GM19351 (cell line): Measurements from ENCODE around the gene MIOX.
"Not testable (repeated sequence)": the region's sequence is repeated elsewhere in the genome, so short reads cannot be mapped to it uniquely, and the experiment has no call there.

Experiments
- ATAC-seq: cut with Tn5 transposase; IDR thresholded peaks from one replicate; pipeline ENCODE4 v1.9.1; 2021; ENCODE audit warnings: mild to moderate bottlenecking, moderate library complexity; ENCODE audit not compliant: unreplicated experiment

Gene MIOX

GRCh38 chr22:50527921-50528681 is 41.4 kb downstream of the MIOX start:
- no peak for ATAC-seq

GRCh38 chr22:50528682-50529415 is 42.2 kb downstream of the MIOX start:
- no peak for ATAC-seq

- no peak for ATAC-seq
These were observed 42.8 kb downstream of the MIOX start for GRCh38 chr22:50529416-50529896.

GRCh38 chr22:50529897-50530579 is 43.4 kb downstream of the MIOX start, which contains the start of gene TYMP:
TSS of gene TYMP (minus strand) at chr22:50530012. CDS start at chr22:50529709, 303 bp downstream.
- ATAC-seq: no peak

GRCh38 chr22:50530580-50530876 is 43.9 kb downstream of the MIOX start:
- no peak for ATAC-seq

- ATAC-seq: no peak
These were observed 44.4 kb downstream of the MIOX start for GRCh38 chr22:50530877-50531545.

GRCh38 chr22:50531546-50531961 is 44.9 kb downstream of the MIOX start:
- no peak for ATAC-seq

GRCh38 chr22:50531962-50532674 is 45.5 kb downstream of the MIOX start:
- ATAC-seq: no peak

GRCh38 chr22:50532824-50533796 is 46.5 kb downstream of the MIOX start:
- no peak for ATAC-seq

GRCh38 chr22:50533856-50534711 is 47.4 kb downstream of the MIOX start:
- ATAC-seq: not testable (repeated sequence)

GRCh38 chr22:50535113-50535512 is 48.5 kb downstream of the MIOX start:
- no peak for ATAC-seq

GRCh38 chr22:50536226-50536625 is 49.6 kb downstream of the MIOX start:
- ATAC-seq: no peak

- ATAC-seq: no peak
These were observed 51.1 kb downstream of the MIOX start for GRCh38 chr22:50537765-50538164.
